Keratinocyte (primary cell): ENCODE data around the gene GCFC2.

Experiments
- EZH2 ChIP-seq: IDR thresholded peaks from one replicate; pipeline ENCODE4 v1.6.1; 2012; ENCODE audit warnings: inconsistent platforms, mild to moderate bottlenecking, low read length, moderate library complexity
- TF ChIP-seq, protein P1 (sequence below), 3 experiments: IDR thresholded peaks in 1 of 3; conservative IDR thresholded peaks in 1 of 3; optimal IDR thresholded peaks in 1 of 3; 2 replicates in 2 of 3; 3 replicates in 1 of 3; pipeline versions ENCODE3 to v1.5.1; 2011; ENCODE audit warnings: low read length in 3 of 3, mild to moderate bottlenecking in 3 of 3, moderate library complexity in 2 of 3, control low read depth in 1 of 3, inconsistent platforms in 1 of 3; ENCODE audit not compliant: insufficient read depth in 2 of 3; ENCODE audit errors: extremely low read depth in 1 of 3

DNA sequence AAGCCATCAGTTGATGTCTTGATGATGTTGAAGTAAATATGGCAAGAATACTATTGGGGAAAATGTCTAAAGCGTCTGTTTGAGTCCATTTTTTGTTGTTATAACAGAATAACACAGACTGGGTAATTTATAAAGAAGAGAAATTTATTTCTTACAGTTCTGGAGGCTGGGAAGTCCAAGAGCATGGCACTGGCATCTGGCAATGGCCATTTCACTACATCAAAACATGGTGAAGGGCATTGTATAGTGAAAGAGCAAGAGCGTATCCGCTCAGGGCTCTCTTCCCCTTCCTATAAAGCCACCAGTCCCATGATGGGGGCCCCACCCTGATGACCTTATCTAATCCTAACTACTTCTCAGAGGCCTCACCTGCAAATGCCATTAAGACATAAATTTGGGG lies 93.8 kb downstream of the GCFC2 start:
- TF ChIP-seq, protein P1, sequence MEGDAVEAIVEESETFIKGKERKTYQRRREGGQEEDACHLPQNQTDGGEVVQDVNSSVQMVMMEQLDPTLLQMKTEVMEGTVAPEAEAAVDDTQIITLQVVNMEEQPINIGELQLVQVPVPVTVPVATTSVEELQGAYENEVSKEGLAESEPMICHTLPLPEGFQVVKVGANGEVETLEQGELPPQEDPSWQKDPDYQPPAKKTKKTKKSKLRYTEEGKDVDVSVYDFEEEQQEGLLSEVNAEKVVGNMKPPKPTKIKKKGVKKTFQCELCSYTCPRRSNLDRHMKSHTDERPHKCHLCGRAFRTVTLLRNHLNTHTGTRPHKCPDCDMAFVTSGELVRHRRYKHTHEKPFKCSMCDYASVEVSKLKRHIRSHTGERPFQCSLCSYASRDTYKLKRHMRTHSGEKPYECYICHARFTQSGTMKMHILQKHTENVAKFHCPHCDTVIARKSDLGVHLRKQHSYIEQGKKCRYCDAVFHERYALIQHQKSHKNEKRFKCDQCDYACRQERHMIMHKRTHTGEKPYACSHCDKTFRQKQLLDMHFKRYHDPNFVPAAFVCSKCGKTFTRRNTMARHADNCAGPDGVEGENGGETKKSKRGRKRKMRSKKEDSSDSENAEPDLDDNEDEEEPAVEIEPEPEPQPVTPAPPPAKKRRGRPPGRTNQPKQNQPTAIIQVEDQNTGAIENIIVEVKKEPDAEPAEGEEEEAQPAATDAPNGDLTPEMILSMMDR (optimal IDR thresholded peaks at IDR 0.05 in 1 of 3, IDR thresholded peaks at IDR 0.05 in 1 of 3, conservative IDR thresholded peaks at IDR 0.05 in 1 of 3; ENCODE audit: extremely low read depth in 1 of 3, insufficient read depth in 2 of 3, low read length in 3 of 3): no peak
- no peak for TF ChIP-seq EZH2
